ENCODE data around the gene NFE2L2. TPM values are rescaled to one million over a fixed set of nuclear protein-coding genes. Genes with fewer than 3 reads are reported as not detected.
"Not testable (repeated sequence)": the region's sequence is repeated elsewhere in the genome, so short reads cannot be mapped to it uniquely, and the experiment has no call there.

NFE2L2 gene
- total and polyA plus RNA-seq, 9 of the 15 experiments (the other 6 are each of a cell fraction or from before 2014, with no cell fraction given) = 29.3 to 120 (median 59.3) TPM

- FAIRE-seq = no peak
These were observed 16.7 kb downstream of the NFE2L2 start for GRCh38 chr2:177247693-177248262.

GRCh38 chr2:177246523-177247030 is 17.9 kb downstream of the NFE2L2 start:
- TF ChIP-seq ZNF316 (IDR thresholded peaks at IDR 0.05) = peak; percentile 29; the same call in 1 of the 2 replicates
- 0 out of 2 replicates have a peak, but pooled peaks have one; percentile 13 for TF ChIP-seq POLR2H (tag; IDR thresholded peaks at IDR 0.05; ENCODE audit: low read depth)
- peak; percentile 78; the same call in 1 of the 2 replicates for TF ChIP-seq ZNF121 (CRISPR knock-in tag; conservative IDR thresholded peaks at IDR 0.05)
- TF ChIP-seq SMARCA5 (IDR thresholded peaks at IDR 0.05) = 0 out of 2 replicates have a peak, but pooled peaks have one; percentile 15
- 0 out of 2 replicates have a peak, but pooled peaks have one; percentile 12 for TF ChIP-seq ZNF384 (IDR thresholded peaks at IDR 0.05; ENCODE audit: low read depth, low read length)
- H3K4me1 ChIP-seq (replicated peaks in 1 of 2; ENCODE audit: control insufficient read depth in 2 of 2, insufficient read depth in 2 of 2, low read length in 2 of 2) = peaks cover 20 to 66% of the 10 kb centered on the region in 2 experiments
- H3K4me2 ChIP-seq (ENCODE audit: insufficient read depth, low read length); intact Hi-C loops (cut with micrococcal nuclease); H3K27me3 ChIP-seq (ENCODE audit: control insufficient read depth in 2 of 2, insufficient read depth in 2 of 2, low read length in 2 of 2); FAIRE-seq; in situ Hi-C loops (cut with MboI); ATAC-seq; H3K9me3 ChIP-seq (replicated peaks; ENCODE audit: control insufficient read depth, insufficient read depth, low read depth, low read length); CTCF ChIA-PET (ENCODE audit: low intra/inter-chr PET ratio); H3K9me1 ChIP-seq (ENCODE audit: control insufficient read depth, insufficient read depth, low read length); H2AFZ ChIP-seq (ENCODE audit: low read depth, low read length); H3K9ac ChIP-seq (ENCODE audit: insufficient read depth in 1 of 2, low read depth in 2 of 2, low read length in 2 of 2); DNase-seq (ENCODE audit: extremely low read depth in 1 of 4, low spot score in 3 of 4); H3K4me3 ChIP-seq; BruUV-seq (replicated peaks): not testable (repeated sequence)
- H4K20me1 ChIP-seq (replicated peaks; ENCODE audit: control insufficient read depth, insufficient read depth, low read length) = peaks cover 32% of the 10 kb centered on the region
- POLR2A ChIA-PET = interaction anchor here (1.0 to 3.0 kb wide), 8 partner anchors 8 to 21 kb away, joined by 3 to 23 read pairs (median 4); partner anchors contain the start of gene NFE2L2
- peaks cover 39% of the 10 kb centered on the region; the same call in 2 of the 3 replicates for H3K36me3 ChIP-seq (ENCODE audit: control insufficient read depth, insufficient read depth, low read length)
- WGBS (ENCODE audit: insufficient coverage, low coverage, missing lambda C conversion rate) = 74% methylated on average over 2 of the region's 2 CpGs
- H3K27ac ChIP-seq (ENCODE audit: extremely low read depth, low read depth, low read length) = 0 out of 3 replicates have a peak overlapping the region, but pooled peaks have one; percentile 13
- peaks cover 98% of the 10 kb centered on the region for H3K79me2 ChIP-seq (ENCODE audit: control insufficient read depth, insufficient read depth, low read length)

More at GRCh38 chr2:177247693-177248262, 16.7 kb downstream of the NFE2L2 start:
- peaks cover 9% of the 10 kb centered on the region for H3K9me1 ChIP-seq (ENCODE audit: control insufficient read depth, insufficient read depth, low read length)
- no TSS peak for BruUV-seq (replicated peaks)
- peaks cover 98% of the 10 kb centered on the region for H3K79me2 ChIP-seq (ENCODE audit: control insufficient read depth, insufficient read depth, low read length)
- ATAC-seq (no peak), DNase-seq (ENCODE audit: extremely low read depth in 1 of 4, low spot score in 3 of 4) (no peak)
- in situ Hi-C loops (cut with MboI) = no loop called here
- ChIA-PET CTCF (ENCODE audit: low intra/inter-chr PET ratio) (no interaction called here), POLR2A (interaction anchor here (0.6 to 10.9 kb wide), 6 partner anchors 8 to 49 kb away, joined by 3 to 199 read pairs (median 4); partner anchors contain the start of gene NFE2L2)
- H3K9me3 ChIP-seq (replicated peaks; ENCODE audit: control insufficient read depth, insufficient read depth, low read depth, low read length) = no peaks in the 10 kb centered on the region
- H3K9ac ChIP-seq (ENCODE audit: insufficient read depth in 1 of 2, low read depth in 2 of 2, low read length in 2 of 2) = no peak overlapping the region
- H2AFZ ChIP-seq (ENCODE audit: low read depth, low read length) = no peak overlapping the region
- H3K36me3 ChIP-seq (ENCODE audit: control insufficient read depth, insufficient read depth, low read length) = peaks cover 41% of the 10 kb centered on the region; the same call in 2 of the 3 replicates
- no peak overlapping the region for H3K4me3 ChIP-seq
- H3K4me1 ChIP-seq (replicated peaks in 1 of 2; ENCODE audit: control insufficient read depth in 2 of 2, insufficient read depth in 2 of 2, low read length in 2 of 2) = peaks cover 24 to 65% of the 10 kb centered on the region in 2 experiments
- H3K27me3 ChIP-seq (ENCODE audit: control insufficient read depth in 2 of 2, insufficient read depth in 2 of 2, low read length in 2 of 2) = no peaks in the 10 kb centered on the region
- WGBS (ENCODE audit: insufficient coverage, low coverage, missing lambda C conversion rate) = 70% methylated on average over 6 of the region's 6 CpGs
- TF ChIP-seq KDM5B (IDR thresholded peaks at IDR 0.05; ENCODE audit: insufficient replicate concordance, low read depth, low read length) = no peak
- TF ChIP-seq POLR2G (IDR thresholded peaks at IDR 0.05; ENCODE audit: low read depth, low read length) = 0 out of 2 replicates have a peak, but pooled peaks have one; percentile 8
- TF ChIP-seq POLR2AphosphoS5 (IDR thresholded peaks at IDR 0.05; ENCODE audit: control insufficient read depth, insufficient read depth, low read depth, low read length) = 0 out of 2 replicates have a peak, but pooled peaks have one; percentile 42
- no peak overlapping the region for H3K4me2 ChIP-seq (ENCODE audit: insufficient read depth, low read length)
- intact Hi-C loops (cut with micrococcal nuclease) = no loop called here
- H4K20me1 ChIP-seq (replicated peaks; ENCODE audit: control insufficient read depth, insufficient read depth, low read length) = peaks cover 34% of the 10 kb centered on the region
- H3K27ac ChIP-seq (ENCODE audit: extremely low read depth, low read depth, low read length) = no peak overlapping the region

Data from K562 (cell line).